A673 (cell line): ENCODE measurements around the gene VAC14.

Experiments used
- EZH2 ChIP-seq: fragments of 200-600 bp; sonication (generic); IDR thresholded peaks from 2 replicates; pipeline ENCODE4 v1.6.1; 2017; ENCODE audit warnings: borderline replicate concordance, low read depth, mild to moderate bottlenecking, mixed read lengths, antibody characterized with exemption, low read length; ENCODE audit not compliant: poor library complexity, severe bottlenecking
- TF ChIP-seq, protein P1 (sequence below): fragments of 300-800, 200-600 bp; sonication (generic); conservative IDR thresholded peaks from 2 replicates; pipeline ENCODE4 v1.5.1; 2017; ENCODE audit warnings: low read depth, mild to moderate bottlenecking, antibody characterized with exemption, low read length, moderate library complexity, mixed read lengths

DNA sequence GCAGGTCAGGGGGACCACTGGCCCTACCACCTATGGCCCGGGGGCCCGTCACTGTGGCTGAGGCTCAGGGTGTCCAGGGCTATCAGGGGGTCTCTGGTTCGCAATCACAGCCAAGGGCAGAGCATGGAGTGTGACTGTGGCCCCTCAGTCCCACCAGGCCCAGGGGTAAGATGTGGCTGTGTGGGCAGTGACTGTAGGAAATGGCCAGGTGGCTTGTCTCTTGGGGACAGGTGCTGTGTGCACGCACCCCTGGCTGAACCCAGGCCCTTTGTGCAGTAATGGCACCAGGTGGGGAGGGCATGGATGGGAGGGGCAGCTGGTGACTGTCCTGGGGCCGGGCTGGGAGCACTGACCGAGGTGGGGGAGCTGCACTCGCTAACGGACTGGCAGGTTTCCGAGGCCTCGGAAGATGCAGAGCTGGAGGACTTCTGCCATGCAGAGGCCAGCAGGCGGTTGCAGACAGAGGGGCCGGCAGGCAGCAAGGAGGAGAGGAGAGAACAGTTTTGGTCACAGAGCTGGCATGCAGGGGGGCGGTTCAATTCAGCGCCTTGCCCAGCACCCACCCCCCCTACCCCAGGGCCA, 135.8 kb downstream of the VAC14 start:
- TF ChIP-seq, protein P1, sequence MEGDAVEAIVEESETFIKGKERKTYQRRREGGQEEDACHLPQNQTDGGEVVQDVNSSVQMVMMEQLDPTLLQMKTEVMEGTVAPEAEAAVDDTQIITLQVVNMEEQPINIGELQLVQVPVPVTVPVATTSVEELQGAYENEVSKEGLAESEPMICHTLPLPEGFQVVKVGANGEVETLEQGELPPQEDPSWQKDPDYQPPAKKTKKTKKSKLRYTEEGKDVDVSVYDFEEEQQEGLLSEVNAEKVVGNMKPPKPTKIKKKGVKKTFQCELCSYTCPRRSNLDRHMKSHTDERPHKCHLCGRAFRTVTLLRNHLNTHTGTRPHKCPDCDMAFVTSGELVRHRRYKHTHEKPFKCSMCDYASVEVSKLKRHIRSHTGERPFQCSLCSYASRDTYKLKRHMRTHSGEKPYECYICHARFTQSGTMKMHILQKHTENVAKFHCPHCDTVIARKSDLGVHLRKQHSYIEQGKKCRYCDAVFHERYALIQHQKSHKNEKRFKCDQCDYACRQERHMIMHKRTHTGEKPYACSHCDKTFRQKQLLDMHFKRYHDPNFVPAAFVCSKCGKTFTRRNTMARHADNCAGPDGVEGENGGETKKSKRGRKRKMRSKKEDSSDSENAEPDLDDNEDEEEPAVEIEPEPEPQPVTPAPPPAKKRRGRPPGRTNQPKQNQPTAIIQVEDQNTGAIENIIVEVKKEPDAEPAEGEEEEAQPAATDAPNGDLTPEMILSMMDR: no peak
- no peak for TF ChIP-seq EZH2
